Uterus (tissue), 4 donors: ENCODE results near the gene KCNIP1. TPM values are rescaled to one million over a fixed set of nuclear protein-coding genes. Genes with fewer than 3 reads are reported as not detected.

Experiments used
- DNase-seq, 2 donors: peaks; one replicate each; pipeline ENCODE4 v3.0.0-alpha.2; 2019 to 2020
- H3K27ac ChIP-seq, 2 donors: fragments of 200-600 bp; sonication (generic); 1 replicate in 1 of 2; 2 replicates in 1 of 2; pipeline ENCODE4 v1.5.1; 2016 to 2018
- H3K27me3 ChIP-seq, 2 donors: fragments of 200-600 bp; sonication (generic); one replicate each; pipeline ENCODE4 v1.5.1; 2018 to 2019; ENCODE audit warnings: control low read depth in 1 of 2
- H3K36me3 ChIP-seq, 2 donors: fragments of 200-600 bp; sonication (generic); one replicate each; pipeline ENCODE4 v1.5.1; 2019; ENCODE audit warnings: control low read depth in 1 of 2
- H3K4me1 ChIP-seq, 2 donors: fragments of 200-600 bp; sonication (generic); one replicate each; pipeline ENCODE4 v1.5.1; 2018 to 2019; ENCODE audit warnings: control low read depth in 1 of 2
- H3K4me3 ChIP-seq, 2 donors: fragments of 200-600 bp; sonication (generic); 1 replicate in 1 of 2; 2 replicates in 1 of 2; pipeline ENCODE4 v1.5.1; 2018 to 2019; ENCODE audit warnings: mild to moderate bottlenecking in 1 of 2
- H3K9me3 ChIP-seq, 2 donors: fragments of 200-600 bp; sonication (generic); one replicate each; pipeline ENCODE4 v1.5.1; 2019; ENCODE audit warnings: control low read depth in 1 of 2
- CTCF ChIP-seq, 4 experiments: fragments of 200-600 bp in 2 of 4; fragments of 450-650 bp in 2 of 4; sonication (generic) in 2 of 4; IDR thresholded peaks; one replicate each; pipeline ENCODE4 v1.5.1; 2016 to 2019; ENCODE audit warnings: antibody characterized with exemption in 4 of 4, mild to moderate bottlenecking in 2 of 4, moderate library complexity in 1 of 4
- POLR2A ChIP-seq, 2 donors: fragments of 450-650 bp; IDR thresholded peaks; one replicate each; pipeline ENCODE4 v1.6.1; 2016; ENCODE audit warnings: antibody characterized with exemption in 2 of 2, mild to moderate bottlenecking in 1 of 2, moderate library complexity in 1 of 2
- intact Hi-C: fragments of 100-400 bp; cut with DNase I; formaldehyde crosslinking; loops from one replicate; pipeline ENCODE4 v1.15.1; 2023; ENCODE audit warnings: low total_unique reads
- total RNA-seq, 4 donors: library from RNA; depleted of rRNA in 3 of 4; stranded (reverse); fragments of >200 nt in 3 of 4; gene quantifications; one replicate each; pipeline versions ENCODE4 v1.1.0 to v1.2.4, GENCODE V29; 2014 to 2023
- donor health status: DM: yes; HTN: yes; CAD: no.

The KCNIP1 gene
- total RNA-seq, 4 donors from 2014 or later: 1.3 to 7.0 (median 3.9) TPM

DNA sequence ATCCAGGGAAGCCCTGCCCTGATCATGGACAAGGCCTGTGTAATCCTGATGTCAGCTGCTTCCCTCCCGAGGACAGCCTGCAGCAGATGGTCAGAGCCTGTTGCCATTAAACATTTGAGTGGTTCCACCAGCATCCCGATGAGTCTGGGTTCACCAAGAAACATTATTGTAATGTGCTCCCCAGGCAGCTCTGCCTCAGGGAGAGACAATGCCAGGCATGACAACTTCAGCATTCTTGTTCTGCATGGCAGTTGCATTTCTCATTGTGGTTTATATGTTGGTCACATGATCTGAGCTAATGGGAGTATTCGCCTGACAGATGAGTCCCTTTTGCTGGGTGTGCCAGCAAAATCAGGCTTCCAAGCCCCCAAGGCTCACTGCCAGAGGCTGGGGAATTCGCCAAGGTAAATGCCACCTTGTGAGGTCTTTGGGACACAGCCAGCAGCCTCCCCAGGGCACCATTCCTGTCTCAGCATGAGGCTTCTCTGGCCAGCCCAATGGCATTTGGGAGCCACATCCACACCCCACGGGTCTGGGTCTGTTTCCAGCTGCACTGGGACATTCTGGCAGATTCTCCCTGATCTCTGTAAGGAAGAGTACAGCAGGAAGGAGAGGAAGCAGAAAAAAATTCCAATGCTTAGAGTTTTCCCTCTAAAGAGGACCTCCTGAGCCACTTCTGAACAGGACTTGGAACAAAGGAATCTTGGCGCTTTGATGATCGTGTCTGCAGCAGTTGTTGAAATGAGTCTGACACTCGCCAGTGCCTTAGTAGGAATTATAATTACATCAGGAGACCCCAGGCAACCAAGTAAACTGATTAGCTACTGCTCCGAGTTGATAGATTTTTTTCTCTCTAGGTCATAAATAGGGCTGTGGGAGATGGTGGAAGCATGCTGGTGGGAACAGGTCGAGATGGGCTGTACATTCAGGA is 18.7 kb downstream of the KCNIP1 start:
- no peak overlapping the region for H3K4me3 ChIP-seq
- H3K9me3 ChIP-seq: no peaks in the 10 kb centered on the region
- no peak for TF ChIP-seq CTCF (IDR thresholded peaks at IDR 0.05)
- no peak for TF ChIP-seq POLR2A (IDR thresholded peaks at IDR 0.05)
- no peak for DNase-seq
- intact Hi-C loops: no loop called here
- no peaks in the 10 kb centered on the region for H3K36me3 ChIP-seq
- no peaks in the 10 kb centered on the region for H3K4me1 ChIP-seq
- H3K27ac ChIP-seq: no peak overlapping the region
- no peaks in the 10 kb centered on the region for H3K27me3 ChIP-seq

- Histone ChIP-seq H3K27me3 (no peaks in the 10 kb centered on the region), H3K27ac (no peak overlapping the region), H3K4me3 (no peak overlapping the region), H3K36me3 (no peaks in the 10 kb centered on the region), H3K4me1 (no peaks in the 10 kb centered on the region), H3K9me3 (no peaks in the 10 kb centered on the region)
- DNase-seq: no peak
- intact Hi-C loops: no loop called here
- TF ChIP-seq POLR2A (IDR thresholded peaks at IDR 0.05) (no peak), CTCF (IDR thresholded peaks at IDR 0.05) (no peak)
These were observed 19.3 kb downstream of the KCNIP1 start for GRCh38 chr5:170523142-170523551.

- TF ChIP-seq POLR2A (IDR thresholded peaks at IDR 0.05): no peak
- Histone ChIP-seq H3K4me1 (no peaks in the 10 kb centered on the region), H3K27ac (no peak overlapping the region), H3K27me3 (no peaks in the 10 kb centered on the region), H3K9me3 (no peaks in the 10 kb centered on the region), H3K4me3 (no peak overlapping the region), H3K36me3 (no peaks in the 10 kb centered on the region)
- DNase-seq: no peak
- intact Hi-C loops: no loop called here
These were observed 20.0 kb downstream of the KCNIP1 start for GRCh38 chr5:170523830-170524229.

GRCh38 chr5:170524576-170524975 is 20.8 kb downstream of the KCNIP1 start:
- Histone ChIP-seq H3K27me3 (no peaks in the 10 kb centered on the region), H3K27ac (no peak overlapping the region), H3K4me1 (no peaks in the 10 kb centered on the region), H3K9me3 (no peaks in the 10 kb centered on the region), H3K4me3 (no peak overlapping the region), H3K36me3 (no peaks in the 10 kb centered on the region)
- DNase-seq: no peak
- TF ChIP-seq CTCF (IDR thresholded peaks at IDR 0.05) (no peak), POLR2A (IDR thresholded peaks at IDR 0.05) (no peak)
- intact Hi-C loops: no loop called here

GRCh38 chr5:170525470-170526211 is 21.8 kb downstream of the KCNIP1 start:
- Histone ChIP-seq H3K9me3 (no peaks in the 10 kb centered on the region), H3K27me3 (no peaks in the 10 kb centered on the region), H3K4me3 (no peak overlapping the region), H3K27ac (no peak overlapping the region), H3K4me1 (no peaks in the 10 kb centered on the region), H3K36me3 (no peaks in the 10 kb centered on the region)
- no peak for TF ChIP-seq CTCF (IDR thresholded peaks at IDR 0.05)
- no peak for TF ChIP-seq POLR2A (IDR thresholded peaks at IDR 0.05)
- no peak for DNase-seq
- intact Hi-C loops: no loop called here
